A673 (cell line): Measurements from ENCODE around the gene ADAM21. TPM values are rescaled to one million over a fixed set of nuclear protein-coding genes. Genes with fewer than 3 reads are reported as not detected.
"Not testable (repeated sequence)": the region's sequence is repeated elsewhere in the genome, so short reads cannot be mapped to it uniquely, and the experiment has no call there.

Experiments
- BruUV-seq: library from RNA; stranded (reverse); fragments of 400-500 nt; replicated peaks from 2 replicates; lab custom pipeline; 2021; lab: Mats Ljungman, UMichigan
- CTCF ChIA-PET: fragments of 300-600 bp; sonication (Branson Sonifier 250); formaldehyde crosslinking; loops from one replicate; lab custom pipeline; 2022; ENCODE audit warnings: antibody characterized with exemption; lab: Charles Lee
- POLR2A ChIA-PET: fragments of 300-600 bp; sonication (Branson Sonifier 250); formaldehyde crosslinking; loops from one replicate; lab custom pipeline; 2022; ENCODE audit warnings: antibody characterized with exemption; ENCODE audit not compliant: low non-redundant PET; lab: Charles Lee
- DNase-seq: peaks from one replicate; pipeline ENCODE4 v3.0.0-alpha.2; 2015; ENCODE audit warnings: low spot score
- H3K27ac ChIP-seq: fragments of 200-600 bp; sonication (generic); 2 replicates; pipeline ENCODE4 v1.5.1; 2016; ENCODE audit warnings: mixed run types, low read depth, mild to moderate bottlenecking, mixed read lengths, antibody characterized with exemption, low read length; ENCODE audit not compliant: poor library complexity, severe bottlenecking
- H3K27me3 ChIP-seq: fragments of 200-600 bp; sonication (generic); replicated peaks from 2 replicates; pipeline ENCODE4 v1.6.1; 2017; ENCODE audit warnings: mixed run types, low read depth, mild to moderate bottlenecking, mixed read lengths, antibody characterized with exemption, low read length; ENCODE audit not compliant: insufficient read depth, poor library complexity
- H3K36me3 ChIP-seq: fragments of 200-600 bp; sonication (generic); 2 replicates; pipeline ENCODE4 v1.6.1; 2016; ENCODE audit warnings: mixed run types, mild to moderate bottlenecking, mixed read lengths, antibody characterized with exemption, low read length; ENCODE audit not compliant: insufficient read depth, poor library complexity, severe bottlenecking
- H3K4me1 ChIP-seq: fragments of 200-600 bp; sonication (generic); 2 replicates; pipeline ENCODE4 v1.6.1; 2017; ENCODE audit warnings: mixed run types, mild to moderate bottlenecking, mixed read lengths, antibody characterized with exemption, low read length; ENCODE audit not compliant: insufficient read depth, poor library complexity, severe bottlenecking
- H3K4me3 ChIP-seq: fragments of 200-600 bp; sonication (generic); 2 replicates; pipeline ENCODE4 v1.5.1; 2016; ENCODE audit warnings: low read depth, mixed run types, mild to moderate bottlenecking, mixed read lengths, low read length; ENCODE audit not compliant: poor library complexity, severe bottlenecking
- H3K9me3 ChIP-seq: fragments of 200-600 bp; sonication (generic); 2 replicates; pipeline ENCODE4 v1.6.1; 2016; ENCODE audit warnings: mixed run types, low read depth, mild to moderate bottlenecking, mixed read lengths, antibody characterized with exemption, low read length; ENCODE audit not compliant: poor library complexity, severe bottlenecking
- CTCF ChIP-seq: fragments of 300-800, 200-600 bp; sonication (generic); conservative IDR thresholded peaks from 2 replicates; pipeline ENCODE4 v1.5.1; 2017; ENCODE audit warnings: low read depth, mild to moderate bottlenecking, antibody characterized with exemption, low read length, moderate library complexity, mixed read lengths
- EZH2 ChIP-seq: fragments of 200-600 bp; sonication (generic); IDR thresholded peaks from 2 replicates; pipeline ENCODE4 v1.6.1; 2017; ENCODE audit warnings: borderline replicate concordance, low read depth, mild to moderate bottlenecking, mixed read lengths, antibody characterized with exemption, low read length; ENCODE audit not compliant: poor library complexity, severe bottlenecking
- intact Hi-C: fragments of 100-400 bp; cut with micrococcal nuclease; formaldehyde crosslinking; loops from one replicate; pipeline ENCODE4 v1.10.0; 2022; ENCODE audit not compliant: unreplicated experiment
- total RNA-seq: library from RNA; stranded (reverse); gene quantifications from 2 replicates; pipeline ENCODE4 v1.2.3, GENCODE V29; 2021

The ADAM21 gene
- total RNA-seq, 1 experiment from 2014 or later, result not detected

GRCh38 chr14:70454731-70455130 lies 2.8 kb downstream of the ADAM21 start:
- no peak for TF ChIP-seq EZH2
- TF ChIP-seq CTCF, result no peak
- ChIA-PET CTCF (no interaction called here), POLR2A (no interaction called here)
- Histone ChIP-seq H3K27me3 (peaks cover 22% of the 10 kb centered on the region), H3K4me1 (no peaks in the 10 kb centered on the region), H3K9me3 (no peaks in the 10 kb centered on the region), H3K4me3 (no peak overlapping the region), H3K36me3 (no peaks in the 10 kb centered on the region), H3K27ac (no peak overlapping the region)
- no TSS peak for BruUV-seq
- intact Hi-C loops, result no loop called here
- DNase-seq, result no peak

GRCh38 chr14:70468731-70469130 lies 16.8 kb downstream of the ADAM21 start:
- BruUV-seq, result no TSS peak
- Histone ChIP-seq H3K27ac (no peak overlapping the region), H3K9me3 (no peaks in the 10 kb centered on the region), H3K4me1 (no peaks in the 10 kb centered on the region), H3K27me3 (no peaks in the 10 kb centered on the region), H3K4me3 (no peak overlapping the region), H3K36me3 (no peaks in the 10 kb centered on the region)
- ChIA-PET CTCF (no interaction called here), POLR2A (no interaction called here)
- DNase-seq, result no peak
- intact Hi-C loops, result no loop called here
- TF ChIP-seq EZH2 (no peak), CTCF (no peak)

GRCh38 chr14:70470863-70471563 lies 19.0 kb downstream of the ADAM21 start:
- H3K4me1 ChIP-seq, intact Hi-C loops, H3K4me3 ChIP-seq, BruUV-seq, H3K27ac ChIP-seq, H3K36me3 ChIP-seq, H3K27me3 ChIP-seq, DNase-seq, CTCF ChIA-PET, H3K9me3 ChIP-seq: not testable (repeated sequence)
- POLR2A ChIA-PET, result interaction anchor here (0.6 kb wide), 1 partner anchor 1642 kb away, joined by 3 read pairs; no protein-coding TSS in a partner anchor
